Hypothalamus (tissue), 51 donors: ENCODE data around the gene MIA2.

Experiments
- DNase-seq, 51 donors: peaks; one replicate each; lab custom pipeline; 2025; lab: John Stamatoyannopoulos, UW

Gene MIA2

DNA sequence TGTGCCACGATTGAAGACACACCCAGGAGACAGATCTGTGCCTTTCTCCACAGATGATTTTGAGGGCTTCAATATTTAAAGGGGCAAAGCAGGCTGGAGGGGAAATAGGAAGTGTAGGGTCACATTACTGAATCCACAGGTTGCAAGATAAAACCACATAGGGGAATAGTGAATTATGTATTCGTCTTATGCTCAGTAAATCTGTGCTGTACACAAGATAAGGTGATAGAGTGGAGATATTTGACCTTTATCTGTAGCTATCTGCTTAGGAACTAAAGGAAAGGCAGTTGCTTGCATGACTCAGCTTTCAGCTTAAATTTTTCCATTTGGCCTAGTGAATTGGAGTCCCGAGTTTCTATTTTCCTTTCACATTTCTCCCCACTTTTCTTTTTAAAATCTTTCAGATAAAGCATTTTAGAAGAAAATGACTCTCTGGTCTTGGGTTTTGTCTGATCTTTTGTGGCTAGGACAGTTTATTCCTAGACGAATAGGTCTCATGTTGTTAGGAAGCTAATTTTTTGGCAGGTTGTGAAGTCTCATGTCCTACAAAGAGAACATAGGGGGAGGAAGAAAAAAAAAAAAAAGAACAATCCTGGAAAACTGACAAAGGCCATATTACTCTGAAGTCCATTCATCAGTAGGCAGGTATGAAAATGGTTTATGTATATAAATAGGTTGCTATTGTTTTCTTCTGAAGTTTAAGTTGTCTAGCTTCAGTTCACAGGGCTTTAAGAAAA lies 143.1 kb downstream of the MIA2 start:
- no peak for DNase-seq

DNA sequence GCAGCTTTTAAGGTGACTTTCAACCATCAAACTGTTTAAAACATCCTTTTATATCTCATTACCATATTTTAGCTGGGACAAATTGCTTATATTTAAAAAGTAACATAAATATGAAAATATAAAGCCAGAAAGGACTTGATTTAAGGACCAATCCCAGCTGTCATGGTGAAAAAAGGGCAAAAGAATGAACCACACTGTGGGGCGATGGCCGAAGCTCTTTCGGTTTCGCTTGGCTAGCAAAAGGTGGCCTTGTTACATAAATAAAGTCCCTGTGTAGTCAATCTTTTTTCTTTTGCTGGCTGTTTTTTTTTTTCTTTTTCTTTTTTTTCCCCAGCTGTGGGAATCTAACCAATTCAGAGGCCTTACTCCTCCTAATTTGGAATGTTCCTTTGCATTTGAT lies 147.7 kb downstream of the MIA2 start:
- DNase-seq = peak in 11 of 51 donors; percentile 2 to 34 (median 10)

DNA sequence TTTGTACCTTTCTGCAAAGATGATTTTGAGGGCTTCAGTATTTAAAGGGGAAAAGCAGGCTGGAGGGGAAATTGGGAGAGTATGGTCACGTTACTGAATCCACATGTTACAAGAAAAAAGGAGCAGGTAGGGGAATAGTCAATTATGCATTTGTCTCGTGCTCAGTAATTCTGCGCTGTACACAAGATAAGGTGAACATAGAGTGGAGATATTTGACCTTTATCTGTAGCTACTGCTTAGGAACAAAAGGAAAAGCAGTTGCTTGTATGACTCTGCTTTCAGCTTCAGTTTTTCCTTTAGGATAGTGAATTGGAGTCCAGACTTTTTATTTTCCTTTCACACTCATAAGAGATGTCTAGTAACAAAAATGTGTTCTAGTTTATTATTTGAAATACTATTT lies 148.7 kb downstream of the MIA2 start:
- DNase-seq = no peak

DNA sequence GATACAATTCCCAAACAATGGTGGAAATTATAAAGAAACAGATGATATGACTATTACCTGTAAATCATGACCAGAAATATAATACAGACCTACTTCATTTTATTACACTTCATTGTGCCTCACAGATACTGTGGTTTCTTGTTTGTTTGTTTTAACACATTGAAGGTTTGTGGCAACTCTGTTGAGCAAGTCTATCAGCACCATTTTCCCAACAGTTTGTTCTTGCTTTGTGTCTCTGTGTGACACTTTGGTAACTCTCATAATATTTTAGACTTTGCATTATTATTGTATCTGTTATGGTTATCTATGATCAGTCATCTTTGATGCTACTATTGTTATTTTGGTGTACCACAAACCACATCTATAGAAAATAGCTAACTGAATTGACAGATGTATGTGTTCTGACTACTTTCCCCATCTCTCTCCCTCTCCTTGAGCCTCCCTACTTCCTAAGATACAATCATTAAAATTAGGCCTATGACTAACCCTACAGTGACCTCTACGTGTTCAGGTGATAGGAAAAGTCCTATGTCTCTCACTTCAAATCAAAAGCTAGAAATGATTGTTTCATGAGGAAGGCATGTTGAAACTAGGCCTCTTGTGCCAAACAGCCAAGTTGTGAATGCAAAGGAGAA lies 149.4 kb downstream of the MIA2 start:
- DNase-seq = no peak

DNA sequence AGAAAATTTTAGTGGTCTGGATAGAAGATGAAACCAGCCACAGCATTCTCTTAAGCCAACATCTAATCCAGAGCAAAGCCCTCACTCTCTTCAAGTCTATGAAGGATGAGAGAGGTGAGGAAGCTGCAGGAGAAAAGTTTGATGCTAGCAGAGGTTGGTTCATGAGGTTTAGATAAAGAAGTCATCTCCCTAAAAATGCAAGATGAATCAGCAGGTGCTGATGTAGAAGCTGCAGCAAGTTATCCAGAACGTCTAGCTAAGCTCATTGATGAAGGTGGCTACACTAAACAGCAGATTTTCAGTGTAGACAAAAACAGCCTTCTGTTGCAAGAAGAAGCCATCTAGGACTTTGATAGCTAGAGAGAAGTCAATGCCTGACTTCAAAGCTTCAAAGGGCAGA lies 150.0 kb downstream of the MIA2 start:
- no peak for DNase-seq

DNA sequence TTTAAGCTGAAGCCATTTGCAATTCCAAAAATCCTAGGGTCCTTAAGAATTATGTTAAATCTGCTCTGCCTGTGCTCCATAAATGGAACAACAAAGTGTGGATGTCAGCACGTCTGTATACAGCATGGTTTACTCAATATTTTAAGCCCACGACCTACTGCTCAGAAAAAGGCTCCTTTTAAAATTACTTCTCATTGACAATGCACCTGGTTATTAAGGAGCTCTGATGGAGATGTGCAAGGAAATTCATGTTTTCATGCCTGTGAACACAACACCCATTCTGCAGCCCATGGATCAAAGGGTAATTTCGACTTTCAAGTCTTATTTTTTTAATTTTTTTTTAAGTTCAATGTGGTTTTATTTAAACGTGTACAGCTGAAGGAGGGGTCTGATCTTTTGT lies 150.5 kb downstream of the MIA2 start:
- no peak for DNase-seq

DNA sequence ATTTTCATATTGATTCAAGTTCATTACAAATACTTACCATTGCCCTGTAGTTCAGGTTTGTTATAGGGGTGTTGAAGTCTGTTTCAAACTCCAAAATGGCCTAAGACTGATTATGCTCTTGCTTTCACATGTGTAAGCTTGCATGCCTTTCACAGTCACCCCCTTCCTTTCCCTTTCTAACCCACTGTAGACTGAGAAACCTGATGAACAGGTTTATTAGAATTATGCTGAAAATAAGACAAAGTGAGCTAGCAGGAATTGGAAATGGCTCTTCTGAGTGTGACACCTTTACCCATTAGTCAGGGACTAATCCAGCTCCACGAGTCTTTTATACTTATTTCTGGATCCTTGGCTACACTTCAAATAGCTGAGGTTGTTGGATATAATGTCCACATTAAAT lies 159.6 kb downstream of the MIA2 start:
- no peak for DNase-seq

DNA sequence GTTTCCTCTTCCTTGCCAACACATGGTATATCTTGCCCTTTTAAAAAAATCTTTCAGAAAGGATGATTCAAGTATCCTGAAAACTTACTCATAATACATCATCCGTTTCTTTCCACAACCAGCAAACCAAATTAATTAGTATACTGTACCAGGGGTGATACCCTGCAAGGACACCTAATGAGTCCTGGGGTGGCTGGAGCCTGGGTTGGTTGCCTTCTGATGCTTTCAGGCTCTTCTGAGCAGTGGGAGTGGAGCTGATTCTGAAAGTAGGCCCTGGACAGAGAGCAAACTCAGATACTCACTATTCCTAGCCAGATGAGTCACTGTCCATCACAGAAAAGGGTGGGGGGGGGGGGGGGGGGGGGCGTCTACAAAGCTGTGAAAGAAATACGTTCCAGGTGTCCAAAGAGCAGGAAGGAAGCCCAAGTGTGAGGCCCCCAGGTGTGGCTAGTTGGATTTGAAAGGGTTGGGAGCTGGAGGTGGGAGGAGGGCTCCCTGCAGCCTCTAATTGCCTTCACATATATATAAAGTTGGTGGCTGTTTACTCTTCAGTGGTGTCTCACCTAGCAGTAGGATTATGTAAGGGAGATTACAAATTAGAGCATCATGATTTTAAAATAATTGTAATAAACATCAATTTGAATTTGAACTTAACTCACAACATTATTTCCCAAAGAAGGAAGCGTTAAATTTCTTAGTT lies 162.0 kb downstream of the MIA2 start:
- no peak for DNase-seq

DNA sequence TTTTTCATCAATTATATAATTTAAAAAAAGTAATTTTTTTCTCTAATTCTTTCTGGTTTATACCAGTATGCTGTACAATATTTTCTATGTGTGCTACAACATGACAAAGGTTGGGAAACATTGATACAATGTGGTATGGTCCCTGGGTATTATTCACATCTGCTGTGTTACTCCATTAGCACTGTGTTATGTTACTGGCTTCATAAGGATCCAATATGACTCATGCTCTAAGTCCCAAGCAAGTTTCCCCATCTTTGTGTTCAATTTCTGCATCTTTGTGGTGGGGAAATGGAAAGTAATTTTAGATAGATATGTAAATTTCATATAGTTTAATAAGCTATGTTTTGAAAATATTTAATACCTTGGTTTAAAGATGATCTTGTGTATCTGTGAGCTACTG lies 162.7 kb downstream of the MIA2 start:
- no peak for DNase-seq

DNA sequence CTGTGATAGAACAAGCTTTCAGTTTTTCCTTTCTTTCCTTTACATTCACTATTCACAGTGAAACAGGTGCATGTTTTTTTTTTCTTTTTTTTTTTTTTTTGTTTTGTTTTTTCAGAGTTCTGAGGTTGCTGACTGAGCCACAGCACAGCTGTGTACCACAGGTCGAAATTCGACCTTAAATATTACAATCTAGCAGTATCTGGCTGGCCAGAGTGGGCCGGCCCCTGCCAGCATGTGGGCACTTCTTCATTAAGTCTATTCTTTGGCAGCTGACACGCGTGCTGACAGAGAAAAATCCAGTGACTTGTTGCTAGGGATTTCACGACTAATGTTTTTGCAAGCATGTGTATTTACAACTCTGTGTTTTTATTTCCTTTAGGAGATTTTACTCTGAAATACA lies 164.7 kb downstream of the MIA2 start:
- no peak for DNase-seq

DNA sequence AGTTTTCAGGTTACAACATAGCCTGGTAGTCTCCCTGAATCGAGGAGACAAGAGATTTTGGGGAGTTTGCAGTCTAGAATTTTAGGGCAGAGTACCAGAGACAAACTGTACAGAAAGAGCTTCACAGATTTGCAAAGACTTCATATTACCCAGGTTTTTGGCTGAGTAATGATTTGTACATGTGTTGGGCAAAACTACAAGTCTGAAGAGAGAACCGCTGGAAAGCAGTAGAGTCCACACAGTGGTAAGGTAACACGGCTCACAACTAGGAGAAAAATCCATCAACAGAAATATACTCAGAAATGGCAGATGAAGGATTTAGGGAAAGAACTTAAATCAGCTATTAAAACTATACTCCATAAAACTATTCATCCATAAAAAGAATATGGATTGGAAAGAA lies 172.8 kb downstream of the MIA2 start:
- DNase-seq = no peak

DNA sequence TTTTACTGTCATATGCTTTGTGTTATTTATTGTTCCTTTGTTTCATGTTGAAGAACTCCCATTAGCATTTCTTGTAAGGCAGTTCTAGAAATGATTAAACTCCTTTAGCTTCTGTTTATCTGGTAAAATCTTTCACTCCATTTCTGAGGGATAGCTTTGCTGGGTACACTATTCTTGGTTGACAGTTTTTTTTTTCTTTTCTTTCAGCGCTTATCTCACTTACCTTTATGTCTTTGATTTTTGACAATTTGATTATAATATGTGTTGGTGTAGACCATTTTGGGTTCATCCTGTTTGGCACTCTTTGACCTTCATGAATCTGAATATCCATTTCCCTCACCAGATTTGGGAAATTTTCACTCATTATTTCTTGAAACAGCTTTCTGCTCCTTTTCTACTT lies 182.4 kb downstream of the MIA2 start:
- DNase-seq = no peak

DNA sequence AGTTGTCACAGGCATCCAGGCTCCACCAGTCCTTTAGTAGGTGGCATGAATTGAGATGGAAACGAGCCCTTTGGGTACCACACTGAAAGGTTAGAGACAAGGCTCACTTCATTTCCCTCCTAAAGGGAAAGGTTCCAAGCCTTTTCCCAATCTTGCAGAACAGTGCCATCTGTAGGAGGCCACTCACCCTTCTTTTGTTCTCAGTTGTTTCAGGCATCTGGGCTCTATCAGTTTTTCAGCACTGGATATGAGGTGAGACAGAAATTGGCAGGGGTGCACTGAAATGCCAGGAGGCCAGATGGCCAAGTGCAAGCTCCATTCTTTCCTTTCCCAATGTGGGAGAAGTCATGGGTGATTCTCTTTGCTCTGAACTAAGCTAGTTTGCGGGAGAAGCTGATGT lies 183.3 kb downstream of the MIA2 start:
- DNase-seq = no peak

DNA sequence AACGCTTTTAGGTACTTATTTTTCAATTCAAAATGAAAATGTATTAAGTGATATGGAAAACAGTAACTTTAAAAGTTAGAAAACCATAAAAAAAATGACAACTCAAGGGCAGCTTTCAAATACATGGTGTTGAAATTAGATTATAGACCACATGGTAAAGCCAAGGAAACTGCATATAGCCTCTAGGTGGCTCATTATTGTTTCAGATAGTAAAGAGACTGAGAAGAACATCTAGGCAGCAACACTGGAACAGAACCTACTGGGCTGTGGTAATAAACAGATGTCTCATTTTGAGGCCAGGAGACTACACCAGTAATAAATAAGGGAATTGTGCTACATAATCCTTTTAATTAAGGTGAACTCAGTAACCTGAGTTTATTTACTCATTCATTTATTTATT lies 185.6 kb downstream of the MIA2 start:
- DNase-seq = no peak

DNA sequence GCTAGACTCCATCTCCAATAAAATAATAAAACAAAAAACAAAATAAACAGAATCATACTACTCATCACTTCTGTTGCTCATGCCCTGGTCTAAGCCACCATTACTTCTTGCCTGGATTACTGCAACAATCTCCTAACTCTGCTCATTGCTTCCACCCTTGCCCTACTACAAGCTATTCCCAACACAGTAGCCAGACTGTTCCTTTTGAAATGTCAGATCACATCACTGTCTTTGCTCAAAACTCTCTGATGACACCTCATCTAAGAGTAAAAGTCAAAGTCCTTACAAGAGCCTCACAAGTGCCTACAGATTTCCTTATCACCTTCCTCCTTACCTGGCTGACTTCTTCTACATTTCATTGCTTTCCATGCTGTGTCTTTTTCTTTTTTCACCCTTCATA lies 188.5 kb downstream of the MIA2 start:
- no peak for DNase-seq

DNA sequence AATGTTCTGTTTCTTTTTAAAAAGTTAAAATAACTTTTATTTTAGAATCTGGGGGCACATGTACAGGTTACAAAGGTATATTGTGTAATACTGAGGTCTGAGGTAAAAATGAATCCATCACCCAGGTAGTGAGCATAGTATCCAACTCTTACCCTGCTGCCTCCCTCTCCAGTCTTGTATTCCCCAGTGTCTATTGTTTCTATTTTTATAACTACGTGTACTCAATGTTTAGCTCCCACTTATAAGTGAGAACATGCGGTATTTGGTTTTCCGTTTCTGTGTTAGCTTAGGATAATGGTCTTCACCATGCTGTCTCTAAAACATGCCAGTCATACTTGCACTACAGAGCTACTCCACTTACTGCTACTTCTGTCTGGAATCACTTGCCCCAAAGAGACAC lies 190.1 kb downstream of the MIA2 start:
- no peak for DNase-seq

DNA sequence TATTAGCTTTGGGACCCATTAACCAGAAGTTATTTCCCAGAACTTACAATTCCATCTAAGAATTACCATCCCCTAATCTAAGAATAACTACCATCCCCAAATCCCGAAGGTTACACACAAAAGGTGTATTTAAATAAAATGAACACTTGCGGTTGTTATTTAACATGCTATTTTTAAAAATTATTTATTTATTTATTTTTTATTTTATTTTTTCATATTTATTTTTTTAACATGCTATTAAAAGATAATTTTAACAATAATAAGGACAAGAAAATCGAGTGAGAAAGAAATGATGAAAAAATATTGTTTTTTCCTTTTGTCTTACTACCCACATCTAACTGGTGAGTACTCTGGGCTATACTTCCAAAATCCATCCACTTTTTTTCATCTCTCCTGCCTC lies 192.2 kb downstream of the MIA2 start:
- no peak for DNase-seq

DNA sequence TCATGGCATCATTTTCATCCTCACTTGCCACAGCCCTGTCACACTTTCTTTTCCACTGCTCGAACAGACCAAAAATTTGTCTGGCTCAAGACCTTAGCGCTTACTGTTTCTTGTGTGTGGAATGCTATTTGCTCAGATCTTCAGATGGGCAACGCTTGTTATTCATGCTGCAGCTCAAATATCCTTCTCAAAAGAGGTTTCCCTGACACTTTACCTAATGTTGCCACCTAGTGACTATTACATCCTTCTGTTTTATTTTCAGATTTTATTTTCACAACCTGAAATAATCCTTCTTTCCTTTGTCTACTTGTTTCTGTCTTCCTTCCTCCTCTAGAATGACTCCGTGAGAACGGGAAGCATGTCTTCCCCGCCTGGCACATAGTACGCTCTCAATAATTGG lies 192.9 kb downstream of the MIA2 start:
- DNase-seq = peak in 1 of 51 donors; percentile 3

DNA sequence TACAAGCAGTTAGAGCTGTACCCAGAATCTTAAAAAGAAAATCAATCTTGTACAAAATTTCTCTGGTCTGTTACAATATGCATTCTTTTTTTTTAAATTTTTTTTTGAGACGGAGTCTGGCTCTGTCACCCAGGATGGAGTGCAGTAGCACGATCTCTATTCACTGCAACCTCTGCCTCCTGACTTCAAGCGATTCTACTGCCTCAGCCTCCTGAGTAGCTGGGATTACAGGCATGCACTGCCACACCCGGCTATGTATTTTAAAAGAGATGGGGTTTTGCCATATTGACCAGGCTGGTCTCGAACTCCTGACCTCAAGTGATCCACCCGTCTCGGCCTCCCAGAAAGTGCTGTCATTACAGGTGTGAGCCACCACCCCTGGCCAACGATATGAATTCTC lies 194.4 kb downstream of the MIA2 start:
- DNase-seq = no peak

DNA sequence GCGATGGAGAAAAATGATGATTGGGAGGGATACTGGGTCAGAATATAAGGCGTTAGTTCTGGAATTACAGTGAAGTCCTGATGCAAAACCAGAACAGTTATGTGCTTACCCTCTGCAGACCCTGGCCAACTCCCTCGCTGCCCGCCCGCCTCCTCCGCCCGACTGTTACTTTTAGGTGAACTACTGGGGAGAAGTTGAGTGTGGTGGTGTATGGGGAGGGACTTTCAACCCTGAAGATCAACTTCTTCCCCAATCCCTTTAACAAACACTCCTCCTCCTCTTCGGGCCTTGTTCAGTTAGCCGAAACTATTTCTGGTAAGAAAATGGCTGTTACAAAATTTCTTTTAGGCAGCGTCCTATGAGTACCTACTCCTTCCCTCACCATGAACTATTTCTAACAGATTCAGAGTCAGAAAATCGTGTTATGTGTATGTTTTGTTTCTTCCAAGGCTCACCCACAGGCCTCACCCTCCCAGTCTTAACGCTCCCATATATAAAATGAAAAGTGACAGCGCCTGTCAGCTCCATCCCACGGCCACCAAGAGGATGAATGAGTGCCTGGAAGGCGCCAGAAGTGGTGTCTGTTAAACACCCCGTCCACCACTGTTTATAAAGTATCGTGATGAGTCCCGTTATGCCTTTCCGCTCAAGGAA lies 197.2 kb downstream of the MIA2 start:
- peak in 4 of 51 donors; percentile 0 to 43 (median 22) for DNase-seq

DNA sequence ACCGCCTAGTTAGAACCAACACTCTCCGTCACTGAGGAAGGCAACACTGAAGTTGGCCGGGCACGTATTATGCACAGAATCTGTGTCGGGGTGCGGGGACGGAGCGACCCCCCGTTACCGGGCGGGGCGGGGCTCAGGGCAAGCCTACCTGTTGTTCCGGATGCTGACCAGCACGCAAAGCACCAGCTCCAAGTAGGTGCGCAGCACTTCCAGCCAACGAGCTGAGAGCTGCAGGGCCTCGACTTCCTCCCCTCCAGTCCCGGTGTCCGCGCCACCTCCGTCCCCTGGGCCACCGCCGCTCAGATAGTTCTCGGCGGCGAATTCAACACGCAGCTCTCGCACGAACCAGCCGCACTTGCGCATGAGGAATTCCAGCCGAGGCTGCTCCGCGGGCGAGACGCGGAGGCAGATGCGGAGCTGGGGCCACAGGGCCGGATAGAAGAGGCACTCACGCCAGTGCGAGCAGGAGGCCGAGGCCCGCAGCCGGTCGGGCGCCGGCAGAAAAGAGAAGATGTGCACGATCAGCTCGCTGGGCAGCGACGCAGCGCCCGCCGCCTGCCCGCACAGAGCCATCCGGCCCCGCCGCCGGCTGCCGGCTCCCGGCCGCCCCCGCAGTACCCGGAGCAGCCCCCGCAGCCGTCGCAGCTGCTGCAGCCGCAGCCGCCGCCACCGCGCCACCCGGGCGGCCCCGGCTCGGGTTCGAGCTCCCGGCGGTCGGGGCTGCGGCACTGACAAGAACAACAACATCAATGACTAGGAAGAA lies 197.9 kb downstream of the MIA2 start:
- DNase-seq = peak in 26 of 51 donors; percentile 7 to 78 (median 44)
